HG03025 (cell line): ENCODE measurements around the gene UTP11.
"Not testable (repeated sequence)": the region's sequence is repeated elsewhere in the genome, so short reads cannot be mapped to it uniquely, and the experiment has no call there.

Source experiments
- ATAC-seq: cut with Tn5 transposase; IDR thresholded peaks from one replicate; pipeline ENCODE4 v1.9.1; 2021; ENCODE audit warnings: mild to moderate bottlenecking, moderate library complexity; ENCODE audit not compliant: unreplicated experiment, low FRiP score

The UTP11 gene, protein sequence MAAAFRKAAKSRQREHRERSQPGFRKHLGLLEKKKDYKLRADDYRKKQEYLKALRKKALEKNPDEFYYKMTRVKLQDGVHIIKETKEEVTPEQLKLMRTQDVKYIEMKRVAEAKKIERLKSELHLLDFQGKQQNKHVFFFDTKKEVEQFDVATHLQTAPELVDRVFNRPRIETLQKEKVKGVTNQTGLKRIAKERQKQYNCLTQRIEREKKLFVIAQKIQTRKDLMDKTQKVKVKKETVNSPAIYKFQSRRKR

DNA sequence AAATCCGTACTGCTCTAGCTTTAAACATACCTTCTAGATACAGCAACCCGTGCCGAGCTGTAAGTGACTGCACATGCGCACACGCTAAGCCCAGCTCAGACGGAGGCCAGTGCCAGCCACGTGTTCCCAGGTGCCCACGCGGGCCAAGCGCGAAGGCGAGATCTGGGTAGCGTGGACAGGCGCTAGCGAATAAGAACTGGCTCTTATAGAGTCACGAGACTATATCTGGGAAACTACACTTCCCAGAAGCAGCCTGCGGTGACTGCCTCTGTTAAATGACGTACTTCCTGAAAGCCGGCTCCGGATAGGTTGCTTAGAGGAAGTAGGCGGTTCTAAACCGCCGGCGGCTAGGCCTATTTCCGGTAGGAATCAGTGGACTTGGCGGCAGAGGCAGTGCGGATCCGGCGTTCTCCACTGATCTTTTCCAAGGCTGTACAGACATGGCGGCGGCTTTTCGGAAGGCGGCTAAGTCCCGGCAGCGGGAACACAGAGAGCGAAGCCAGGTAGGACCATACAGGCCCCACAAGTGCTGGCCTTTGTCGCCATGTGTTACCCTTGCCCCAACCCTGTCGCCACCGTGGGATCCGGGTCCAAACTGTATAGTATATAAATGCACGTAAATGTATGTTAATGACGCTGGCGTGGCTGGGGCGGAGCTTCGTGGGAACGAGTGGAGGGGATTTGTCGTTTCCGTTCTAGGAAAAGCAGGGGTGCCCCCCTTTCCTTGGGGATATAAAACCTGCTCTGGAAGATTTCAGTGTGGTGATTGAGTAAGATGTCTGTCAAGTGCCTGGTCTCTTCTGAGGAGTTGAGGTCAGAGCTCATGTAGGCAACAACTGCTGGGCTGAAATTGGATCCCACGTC lies at the start of gene UTP11:
Gene UTP11, plus strand, starts transcription at position 372 of the 864 bp plus-strand sequence. Its CDS starts 69 bp downstream, at position 441.
- ATAC-seq: peak; percentile 95

DNA sequence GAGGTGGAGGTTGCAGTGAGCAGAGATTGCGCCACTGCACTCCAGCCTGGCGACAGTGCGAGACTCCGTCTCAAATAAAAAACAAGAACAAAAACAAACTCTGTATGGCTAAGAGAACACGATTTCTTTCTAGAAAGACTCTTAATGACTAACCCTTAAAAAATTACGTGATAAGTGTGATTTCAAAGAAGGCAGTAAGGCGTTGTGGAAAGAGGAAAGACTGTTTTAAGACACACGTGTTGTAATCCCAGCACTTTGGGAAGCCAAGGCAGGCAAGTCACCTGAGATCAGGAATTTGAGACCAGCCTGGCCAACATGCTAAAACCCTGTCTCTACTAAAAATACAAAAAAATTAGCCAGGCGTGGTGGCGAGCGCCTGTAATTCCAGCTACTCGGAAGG lies 48.4 kb upstream of the UTP11 start:
- ATAC-seq: not testable (repeated sequence)

DNA sequence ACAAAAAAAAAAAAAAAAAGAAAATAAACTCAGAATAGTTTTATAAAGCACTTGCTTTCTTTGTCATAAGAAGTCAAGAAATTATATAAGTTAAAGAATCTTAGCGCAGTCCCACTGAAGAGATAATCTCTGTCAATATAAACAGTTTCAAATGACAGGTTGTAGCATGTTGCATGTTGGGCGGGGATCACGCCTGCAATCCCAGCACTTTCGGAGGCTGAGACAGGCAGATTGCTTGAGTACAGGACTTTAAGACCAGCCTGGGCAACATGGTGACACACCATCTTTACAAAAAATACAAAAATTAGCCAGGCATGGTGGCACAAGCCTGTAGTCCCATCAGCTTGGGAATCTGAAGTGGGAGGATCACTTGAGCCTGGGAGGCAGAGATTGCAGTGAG lies 47.2 kb upstream of the UTP11 start:
- no peak for ATAC-seq

DNA sequence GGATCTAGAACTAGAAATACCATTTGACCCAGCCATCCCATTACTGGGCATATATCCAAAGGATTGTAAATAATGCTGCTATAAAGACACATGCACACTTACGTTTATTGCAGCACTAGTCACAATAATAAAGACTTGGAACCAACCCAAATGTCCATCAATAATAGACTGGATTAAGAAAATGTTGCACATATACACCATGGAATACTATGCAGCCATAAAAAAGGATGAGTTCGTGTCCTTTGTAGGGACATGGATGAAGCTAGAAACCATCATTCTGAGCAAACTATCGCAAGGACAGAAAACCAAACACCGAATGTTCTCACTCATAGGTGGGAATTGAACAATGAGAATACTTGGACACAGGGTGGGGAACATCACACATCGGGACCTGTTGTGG lies 38.9 kb upstream of the UTP11 start:
- ATAC-seq: not testable (repeated sequence)

DNA sequence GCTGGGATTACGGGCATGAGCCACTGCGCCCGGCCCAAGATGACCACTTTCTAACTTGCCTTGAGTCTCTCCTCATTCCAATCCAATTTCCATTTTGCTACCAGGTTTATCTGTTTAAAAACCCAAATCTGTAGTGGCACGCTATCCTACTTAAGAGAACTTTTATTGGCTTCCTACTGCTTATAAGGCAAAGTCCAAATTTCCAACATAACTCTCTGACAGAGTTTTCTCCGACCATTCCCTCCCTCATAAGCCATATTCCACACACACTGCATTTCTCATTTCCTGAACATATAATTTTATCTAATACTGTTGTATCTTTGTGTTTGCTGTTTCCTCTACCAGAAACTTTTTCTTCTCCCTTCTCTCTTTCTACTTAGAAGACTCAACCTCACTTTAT lies 38.0 kb upstream of the UTP11 start:
- no peak for ATAC-seq

DNA sequence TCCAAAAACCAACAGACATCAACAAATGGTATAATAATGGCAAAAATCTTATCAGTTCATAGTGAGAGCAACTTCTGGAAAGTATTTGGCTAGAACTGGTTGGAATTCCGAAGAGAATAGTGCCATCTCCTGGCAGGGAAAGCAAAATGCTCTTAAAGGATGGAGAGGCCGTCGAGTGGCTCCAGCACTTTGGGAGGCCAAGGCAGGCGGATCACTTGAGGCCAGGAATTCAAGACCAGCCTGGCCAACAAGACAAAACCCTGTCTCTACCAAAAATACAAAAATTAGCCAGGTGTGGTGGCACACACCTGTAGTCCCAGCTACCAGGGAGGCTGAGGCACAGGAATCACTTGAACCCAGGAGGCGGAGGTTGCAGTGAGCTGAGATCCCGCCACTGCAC lies 37.5 kb upstream of the UTP11 start:
- not testable (repeated sequence) for ATAC-seq

DNA sequence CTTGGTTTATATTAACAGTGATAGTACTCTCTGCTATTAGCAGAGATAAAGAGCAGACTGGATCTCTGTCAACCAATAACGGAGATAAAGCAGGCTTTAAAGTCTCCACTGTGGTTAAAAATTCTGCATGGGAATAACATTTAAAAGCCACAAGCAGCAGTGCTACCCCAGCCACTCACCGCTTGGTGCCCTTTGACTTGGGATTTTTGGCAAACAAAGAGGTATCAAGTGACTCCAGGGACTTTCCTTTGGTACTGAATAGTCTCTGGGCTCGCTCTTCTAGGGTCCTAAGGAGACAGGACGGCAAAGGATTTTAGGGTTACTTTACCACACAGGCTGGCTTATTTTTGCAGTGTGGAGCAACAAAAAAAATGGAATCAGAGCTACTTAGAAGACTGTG lies 34.0 kb upstream of the UTP11 start:
- ATAC-seq: no peak

DNA sequence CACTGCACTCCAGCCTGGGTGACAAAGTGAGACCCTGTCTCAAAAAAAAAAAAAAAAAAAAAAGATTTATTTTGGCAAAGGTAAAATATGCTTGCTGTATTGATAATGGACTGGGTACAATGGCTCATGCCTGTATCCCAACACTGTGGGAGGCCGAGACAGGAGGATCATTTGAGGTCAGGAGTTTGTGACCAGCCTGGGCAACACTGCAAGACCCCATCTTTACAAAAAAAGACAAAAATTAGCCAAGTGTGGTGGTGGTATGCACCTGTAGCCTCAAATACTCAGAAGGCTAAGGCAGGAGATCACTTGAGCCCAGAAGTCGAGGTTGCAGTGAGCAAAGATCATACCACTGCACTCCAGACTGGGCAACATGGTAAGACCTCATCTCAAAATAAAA lies 29.0 kb upstream of the UTP11 start:
- no peak for ATAC-seq

DNA sequence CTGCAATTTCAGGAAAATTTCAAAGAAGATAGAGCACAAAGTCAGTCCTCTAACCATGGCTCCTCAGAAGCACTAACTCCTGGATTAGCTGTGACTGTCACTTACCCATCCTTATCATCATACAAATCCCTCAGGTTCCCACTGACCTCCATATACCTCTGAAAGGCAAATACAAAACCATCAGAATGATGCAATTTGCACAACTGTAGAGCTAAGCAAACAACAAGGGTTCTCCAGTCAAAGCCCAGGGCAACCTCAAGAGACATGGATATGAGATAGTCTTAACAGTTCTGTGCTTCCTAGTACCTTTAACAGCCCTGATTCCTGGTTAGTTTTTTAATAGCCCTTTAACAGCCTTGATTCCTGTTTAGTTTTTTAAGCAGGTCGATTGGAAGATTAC lies 24.9 kb upstream of the UTP11 start:
- ATAC-seq: no peak

DNA sequence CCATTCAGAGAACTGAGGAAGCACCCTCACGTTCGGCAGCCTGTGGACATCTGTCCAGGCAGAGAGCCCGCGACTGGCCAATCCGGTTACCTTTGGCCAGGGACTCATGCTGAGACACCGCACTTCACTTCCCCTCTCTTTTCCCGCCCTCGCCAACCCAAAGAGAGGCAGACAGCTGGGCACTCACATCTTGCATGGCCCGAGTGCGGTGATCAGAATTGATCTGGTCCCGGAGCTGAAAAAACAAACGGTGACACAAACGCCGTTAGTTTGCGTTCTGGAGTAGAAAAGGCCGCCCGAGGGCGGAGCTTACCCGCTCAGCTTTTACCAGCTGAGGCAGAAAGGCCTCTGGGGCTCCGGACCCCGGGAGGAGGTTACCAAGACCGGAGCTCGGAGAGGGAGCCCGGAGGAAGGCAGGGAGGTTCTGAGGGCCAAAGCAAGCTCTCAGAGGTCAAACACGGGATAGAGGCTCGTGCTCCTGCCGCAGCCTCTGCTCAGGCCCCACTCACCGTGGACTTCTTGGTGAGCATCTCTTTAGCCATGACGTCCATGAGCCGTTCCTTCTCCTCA lies 23.1 kb upstream of the UTP11 start:
- ATAC-seq: peak; percentile 26

DNA sequence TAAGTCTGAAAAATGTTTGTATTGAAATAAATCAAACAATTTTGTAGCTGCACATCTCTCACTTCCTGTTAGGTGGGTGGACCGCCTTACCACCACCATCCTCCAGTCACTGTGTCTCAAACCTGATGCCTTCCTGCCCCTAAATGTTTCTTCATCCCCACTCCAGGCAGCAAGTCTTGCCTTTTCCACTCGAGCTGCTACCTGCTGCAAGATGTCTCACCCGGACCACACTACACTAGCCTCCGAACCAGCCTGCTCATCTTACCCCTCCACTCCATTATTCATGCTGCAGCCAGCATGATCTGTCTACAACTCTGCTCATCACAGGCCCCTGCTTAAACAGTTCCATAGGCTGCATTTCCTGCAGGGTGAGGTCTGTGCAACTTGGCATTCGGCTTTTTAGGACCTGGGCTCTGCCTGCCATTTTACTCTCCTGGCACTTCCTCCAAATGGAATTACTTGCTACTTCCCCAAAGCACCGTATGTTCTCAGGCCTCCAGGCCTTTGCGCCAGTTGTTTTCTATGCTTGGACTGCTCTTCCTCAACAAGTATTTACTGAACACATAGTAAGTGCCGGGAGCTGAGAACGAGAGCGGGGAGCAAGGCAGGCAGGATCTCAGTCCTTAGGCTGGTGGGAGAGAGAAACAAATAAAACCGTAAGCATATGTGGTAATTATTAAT lies 17.5 kb upstream of the UTP11 start:
- ATAC-seq: no peak

DNA sequence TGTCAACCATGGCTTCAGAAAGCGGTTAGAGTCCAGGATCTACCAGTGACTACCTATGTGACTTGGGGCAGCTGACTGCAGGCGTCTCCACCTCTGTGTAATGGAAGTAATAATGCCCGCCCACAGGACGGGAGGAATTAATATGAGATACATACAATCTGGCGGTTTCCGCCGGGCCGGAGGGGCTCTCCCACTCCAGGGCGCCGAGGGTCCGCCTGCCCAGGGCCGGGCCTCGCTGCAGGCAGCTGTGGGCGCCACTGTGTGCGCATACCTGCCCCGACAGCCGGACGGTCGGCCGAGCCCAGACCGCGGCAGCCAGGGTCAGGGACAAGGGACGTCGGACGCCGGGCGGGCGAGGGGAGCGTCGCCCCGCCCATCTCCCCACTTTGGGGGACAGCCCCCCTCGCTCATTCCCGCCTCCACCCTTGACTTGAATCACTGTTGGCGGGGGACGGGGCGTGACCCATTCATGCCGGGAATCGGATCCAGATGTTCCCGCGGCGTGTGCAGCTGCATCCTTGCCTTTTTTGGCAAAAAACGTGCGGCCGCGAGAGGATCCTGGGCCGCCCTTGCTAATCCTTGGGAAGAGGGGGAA lies 16.7 kb upstream of the UTP11 start:
- ATAC-seq: no peak

DNA sequence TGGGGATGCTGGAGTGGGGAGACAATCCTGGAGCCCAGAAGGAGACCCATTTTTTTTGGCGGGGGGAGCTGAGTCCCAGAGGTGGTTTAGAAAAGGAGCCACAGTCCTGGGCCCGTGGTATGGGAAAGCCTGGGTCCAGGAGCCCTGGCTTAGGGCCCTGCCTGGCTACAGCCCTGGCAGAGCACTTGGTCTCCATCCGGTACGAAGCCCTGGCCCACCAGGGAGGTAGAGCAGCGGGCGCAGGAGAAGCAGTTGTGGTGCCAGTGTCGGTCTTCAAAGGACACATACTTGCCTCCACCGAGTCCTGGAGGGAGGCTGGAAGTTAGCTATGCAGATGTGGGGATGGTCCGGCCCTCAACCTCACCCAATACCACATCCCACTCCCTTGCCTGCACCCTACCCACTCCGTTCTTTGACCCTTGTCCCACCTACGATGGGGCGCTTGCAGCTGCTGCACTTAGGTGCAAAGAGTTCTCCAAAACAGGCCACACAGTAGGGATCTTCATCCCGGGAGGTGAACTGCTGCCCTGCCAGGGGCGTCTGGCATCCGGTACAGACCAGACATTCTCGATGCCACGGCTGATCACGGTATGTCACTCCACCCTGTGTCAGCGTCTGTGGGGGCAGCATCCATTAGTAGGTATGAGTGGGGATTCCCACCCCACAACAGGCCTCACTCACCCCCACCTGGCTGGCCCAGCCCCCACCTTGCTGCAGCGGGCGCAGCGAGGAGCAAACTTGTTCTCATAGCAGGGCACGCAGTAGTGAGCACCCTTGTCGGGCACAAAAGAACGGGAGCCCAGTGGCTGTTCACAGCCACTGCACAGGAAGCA lies 15.1 kb upstream of the UTP11 start:
- no peak for ATAC-seq

DNA sequence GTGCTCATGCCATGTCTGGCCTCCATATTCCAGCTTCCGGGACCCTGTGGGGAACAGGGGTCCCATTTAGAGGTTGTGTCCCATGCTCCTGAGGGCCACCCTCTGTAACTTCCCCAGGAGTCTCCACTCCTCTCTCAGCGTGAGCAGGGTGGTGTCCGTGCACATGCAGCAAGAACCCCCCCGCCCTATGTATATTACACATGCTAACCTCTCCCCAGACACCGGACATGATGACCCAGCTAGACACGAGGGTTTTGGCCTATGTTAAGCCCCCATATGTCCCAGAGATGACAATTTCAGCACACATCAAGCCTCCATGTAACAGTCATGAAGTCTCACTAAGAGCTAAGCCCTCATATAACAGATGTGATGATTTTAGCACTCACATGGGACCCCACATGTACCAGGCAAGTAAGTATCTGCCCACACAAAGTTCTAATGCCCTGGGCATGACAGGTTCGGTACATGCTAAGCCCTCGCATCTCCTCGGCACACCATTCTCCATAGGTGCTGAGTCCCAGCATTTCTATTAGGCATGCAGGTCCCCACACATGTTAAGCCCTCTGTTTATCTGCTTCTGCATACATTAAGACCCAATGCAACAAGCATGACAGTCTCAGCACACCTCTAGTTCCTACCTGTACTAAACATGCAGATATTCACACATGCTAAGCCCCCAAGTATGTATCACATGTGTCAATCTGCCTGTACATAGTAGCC lies 14.3 kb upstream of the UTP11 start:
- no peak for ATAC-seq

DNA sequence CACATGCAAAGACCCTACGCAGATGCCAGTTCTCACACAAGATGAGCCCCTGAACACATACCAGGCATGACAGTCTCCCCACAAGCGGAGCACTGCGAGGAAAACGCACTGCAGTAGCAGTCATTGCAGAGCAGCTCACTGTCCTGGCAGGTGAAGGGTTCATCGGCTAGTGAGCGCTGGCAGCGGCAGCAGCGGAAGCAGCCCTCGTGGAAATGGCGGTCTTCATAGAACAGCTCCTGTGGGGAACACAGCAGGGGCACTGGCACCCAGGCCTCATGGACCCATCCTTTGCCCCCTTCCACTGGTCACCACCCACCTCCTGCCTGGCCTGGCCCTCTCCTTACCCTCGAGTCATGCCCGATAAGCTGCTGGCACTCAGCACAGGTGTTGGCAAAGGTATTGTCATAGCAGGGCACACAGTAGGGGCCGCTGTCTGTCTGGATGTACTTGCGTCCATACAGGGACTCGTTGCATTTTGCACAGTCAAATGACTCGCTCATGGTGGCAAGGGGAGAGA lies 13.6 kb upstream of the UTP11 start:
- ATAC-seq: no peak

DNA sequence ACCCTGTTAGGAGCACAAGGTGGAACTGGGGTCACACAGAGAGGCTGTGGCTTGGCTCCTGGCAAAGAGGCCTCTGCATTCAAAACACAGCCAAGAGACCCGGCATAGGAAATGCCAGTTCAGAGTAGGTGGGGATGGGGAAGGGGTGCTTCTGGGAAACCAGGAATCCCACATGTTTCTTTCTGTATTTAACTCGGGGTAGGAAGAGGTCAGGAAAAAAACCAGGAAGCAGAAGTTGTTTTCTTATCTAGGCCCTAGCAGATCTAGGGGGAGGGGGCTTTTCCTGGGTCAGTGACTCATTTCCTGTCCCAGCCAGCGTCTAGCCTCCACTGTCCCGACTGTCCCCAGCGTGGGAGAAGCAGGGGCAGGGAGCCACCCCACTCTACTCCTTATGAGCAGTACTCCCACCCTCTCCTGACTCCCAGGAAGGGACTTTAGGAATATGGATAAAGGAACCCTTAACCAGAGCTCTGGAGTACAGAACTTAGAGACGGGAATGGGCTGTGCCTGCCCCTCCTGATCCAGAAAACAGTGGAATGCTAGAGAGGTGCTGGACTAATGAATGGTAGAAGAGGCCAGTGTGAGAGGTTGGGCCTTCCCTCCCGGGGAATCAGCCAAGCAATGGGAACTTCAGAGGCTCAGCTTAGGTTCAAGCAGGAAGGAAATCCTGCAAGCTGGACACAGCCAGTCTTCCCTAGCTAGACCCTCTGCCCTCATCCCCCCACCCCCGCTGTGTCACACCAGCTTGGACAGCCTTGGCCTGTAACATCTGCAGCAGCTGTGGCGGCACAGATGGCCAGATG lies 12.9 kb upstream of the UTP11 start:
- no peak for ATAC-seq

DNA sequence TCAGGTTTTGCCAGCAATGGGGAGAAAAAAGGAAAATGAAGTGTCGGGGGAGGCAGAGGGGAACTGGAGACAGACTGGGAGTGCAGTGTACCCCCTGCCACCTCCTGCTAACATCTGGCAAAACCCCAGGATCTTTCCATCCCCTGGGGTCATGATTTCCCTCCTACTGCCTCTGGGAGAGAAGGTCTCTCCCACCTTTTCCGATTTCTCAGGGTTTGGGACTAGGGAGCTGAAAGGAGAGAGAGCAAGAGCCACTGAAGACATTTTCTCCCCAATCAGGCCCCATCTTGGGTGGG lies 12.4 kb upstream of the UTP11 start:
- ATAC-seq: no peak
